ENCODE measurements around the gene AKNAD1. TPM values are rescaled to one million over a fixed set of nuclear protein-coding genes. Genes with fewer than 3 reads are reported as not detected.

The AKNAD1 gene
- polyA plus RNA-seq, 1 donor (not counting 4 experiments of a cell fraction or from before 2014, with no cell fraction given), result 6.9 TPM

DNA sequence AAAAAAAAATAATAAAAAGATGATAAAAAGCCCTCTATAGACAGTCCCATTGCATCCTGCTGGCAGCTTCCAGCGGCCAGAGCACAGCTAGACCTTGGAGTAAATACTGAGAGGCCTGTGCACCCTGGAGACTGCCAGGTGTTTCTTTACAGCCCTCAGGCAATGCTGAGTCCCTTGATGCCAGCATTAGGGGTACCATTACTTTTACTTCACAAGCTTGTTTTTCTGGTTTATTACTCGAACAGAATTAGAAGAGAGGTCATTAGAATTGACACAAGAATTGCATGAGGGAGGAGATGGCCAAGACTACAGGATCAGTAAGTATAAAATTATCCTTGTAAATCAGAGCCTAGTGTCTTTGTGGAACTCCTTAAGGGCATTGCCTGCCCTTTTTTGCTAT is 43.6 kb downstream of the AKNAD1 start:
- no peak overlapping the region for H2AFZ ChIP-seq (ENCODE audit: control insufficient read depth, low read length)
- H3K4me1 ChIP-seq (ENCODE audit: control insufficient read depth, extremely low read depth, insufficient read depth, low read length), result peaks cover 26% of the 10 kb centered on the region
- H3K9me1 ChIP-seq (ENCODE audit: control insufficient read depth, extremely low read depth, insufficient read depth, low read length), result no peaks in the 10 kb centered on the region
- dilution Hi-C loops (cut with MboI; ENCODE audit: extremely low pct_ligation_motif_present, low sequenced_read_pairs), result no loop called here
- H3K27me3 ChIP-seq (ENCODE audit: control insufficient read depth, extremely low read depth, insufficient read depth, low read length), result no peaks in the 10 kb centered on the region
- H3K4me3 ChIP-seq (ENCODE audit: control insufficient read depth in 2 of 3, extremely low read depth in 1 of 3, insufficient read depth in 2 of 3, low read depth in 1 of 3, low read length in 3 of 3), result no peak overlapping the region
- H4K20me1 ChIP-seq (ENCODE audit: control insufficient read depth, extremely low read depth, insufficient read depth, low read length), result no peaks in the 10 kb centered on the region
- FAIRE-seq (no peak), DNase-seq (ENCODE audit: low read depth, low spot score) (no peak)
- H3K36me3 ChIP-seq (ENCODE audit: control insufficient read depth in 2 of 2, extremely low read depth in 1 of 2, insufficient read depth in 2 of 2, low read length in 2 of 2), result peaks cover 2 to 3% of the 10 kb centered on the region in 2 experiments
- H3K9me3 ChIP-seq (ENCODE audit: control insufficient read depth, low read depth, low read length), result no peaks in the 10 kb centered on the region
- no peak overlapping the region for H3K9ac ChIP-seq (ENCODE audit: control insufficient read depth, extremely low read depth, insufficient read depth, low read length)
- H3K79me2 ChIP-seq (ENCODE audit: control insufficient read depth, insufficient read depth, low read length), result no peaks in the 10 kb centered on the region
- no peak overlapping the region for H3K4me2 ChIP-seq (ENCODE audit: control insufficient read depth, extremely low read depth, insufficient read depth, low read depth, low read length)
- TF ChIP-seq, protein P1, sequence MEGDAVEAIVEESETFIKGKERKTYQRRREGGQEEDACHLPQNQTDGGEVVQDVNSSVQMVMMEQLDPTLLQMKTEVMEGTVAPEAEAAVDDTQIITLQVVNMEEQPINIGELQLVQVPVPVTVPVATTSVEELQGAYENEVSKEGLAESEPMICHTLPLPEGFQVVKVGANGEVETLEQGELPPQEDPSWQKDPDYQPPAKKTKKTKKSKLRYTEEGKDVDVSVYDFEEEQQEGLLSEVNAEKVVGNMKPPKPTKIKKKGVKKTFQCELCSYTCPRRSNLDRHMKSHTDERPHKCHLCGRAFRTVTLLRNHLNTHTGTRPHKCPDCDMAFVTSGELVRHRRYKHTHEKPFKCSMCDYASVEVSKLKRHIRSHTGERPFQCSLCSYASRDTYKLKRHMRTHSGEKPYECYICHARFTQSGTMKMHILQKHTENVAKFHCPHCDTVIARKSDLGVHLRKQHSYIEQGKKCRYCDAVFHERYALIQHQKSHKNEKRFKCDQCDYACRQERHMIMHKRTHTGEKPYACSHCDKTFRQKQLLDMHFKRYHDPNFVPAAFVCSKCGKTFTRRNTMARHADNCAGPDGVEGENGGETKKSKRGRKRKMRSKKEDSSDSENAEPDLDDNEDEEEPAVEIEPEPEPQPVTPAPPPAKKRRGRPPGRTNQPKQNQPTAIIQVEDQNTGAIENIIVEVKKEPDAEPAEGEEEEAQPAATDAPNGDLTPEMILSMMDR (optimal IDR thresholded peaks at IDR 0.05 in 1 of 3, IDR thresholded peaks at IDR 0.05 in 1 of 3, conservative IDR thresholded peaks at IDR 0.05 in 1 of 3; ENCODE audit: extremely low read depth in 1 of 3, insufficient read depth in 2 of 3, low read length in 3 of 3), result no peak
- no peak for TF ChIP-seq EZH2 (IDR thresholded peaks at IDR 0.05; ENCODE audit: low read length)
- H3K27ac ChIP-seq (ENCODE audit: control insufficient read depth, insufficient read depth, low read length), result no peak overlapping the region

DNA sequence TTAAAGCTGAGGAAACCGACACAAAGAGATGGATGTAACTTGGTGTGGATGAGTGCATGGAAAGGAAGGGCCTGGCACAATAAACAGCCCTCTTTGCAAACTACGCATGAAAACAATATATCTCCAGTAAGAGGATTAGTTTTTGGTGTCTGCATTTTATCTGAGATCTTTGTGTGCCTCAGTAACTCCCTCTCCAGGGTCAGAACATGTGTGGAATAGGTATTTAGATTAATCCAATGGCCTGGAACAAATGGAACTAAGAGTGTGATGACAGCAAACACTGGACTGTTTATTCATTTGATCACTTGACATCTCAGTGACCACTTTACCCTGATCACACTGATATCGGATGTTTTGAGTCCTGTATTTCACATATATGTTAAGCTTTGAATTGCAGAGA is 45.3 kb downstream of the AKNAD1 start:
- H3K27me3 ChIP-seq (ENCODE audit: control insufficient read depth, extremely low read depth, insufficient read depth, low read length), result no peaks in the 10 kb centered on the region
- DNase-seq (ENCODE audit: low read depth, low spot score) (no peak), FAIRE-seq (no peak)
- no peak overlapping the region for H2AFZ ChIP-seq (ENCODE audit: control insufficient read depth, low read length)
- no peaks in the 10 kb centered on the region for H3K9me3 ChIP-seq (ENCODE audit: control insufficient read depth, low read depth, low read length)
- no peaks in the 10 kb centered on the region for H3K79me2 ChIP-seq (ENCODE audit: control insufficient read depth, insufficient read depth, low read length)
- no peaks in the 10 kb centered on the region for H3K9me1 ChIP-seq (ENCODE audit: control insufficient read depth, extremely low read depth, insufficient read depth, low read length)
- no peak overlapping the region for H3K4me3 ChIP-seq (ENCODE audit: control insufficient read depth in 2 of 3, extremely low read depth in 1 of 3, insufficient read depth in 2 of 3, low read depth in 1 of 3, low read length in 3 of 3)
- H3K9ac ChIP-seq (ENCODE audit: control insufficient read depth, extremely low read depth, insufficient read depth, low read length), result no peak overlapping the region
- TF ChIP-seq, protein P1 (optimal IDR thresholded peaks at IDR 0.05 in 1 of 3, IDR thresholded peaks at IDR 0.05 in 1 of 3, conservative IDR thresholded peaks at IDR 0.05 in 1 of 3; ENCODE audit: extremely low read depth in 1 of 3, insufficient read depth in 2 of 3, low read length in 3 of 3), result no peak
- no peak for TF ChIP-seq EZH2 (IDR thresholded peaks at IDR 0.05; ENCODE audit: low read length)
- H3K4me2 ChIP-seq (ENCODE audit: control insufficient read depth, extremely low read depth, insufficient read depth, low read depth, low read length), result no peak overlapping the region
- H3K4me1 ChIP-seq (ENCODE audit: control insufficient read depth, extremely low read depth, insufficient read depth, low read length), result peaks cover 20% of the 10 kb centered on the region
- dilution Hi-C loops (cut with MboI; ENCODE audit: extremely low pct_ligation_motif_present, low sequenced_read_pairs), result no loop called here
- H4K20me1 ChIP-seq (ENCODE audit: control insufficient read depth, extremely low read depth, insufficient read depth, low read length), result no peaks in the 10 kb centered on the region
- H3K27ac ChIP-seq (ENCODE audit: control insufficient read depth, insufficient read depth, low read length), result no peak overlapping the region
- peaks cover 2 to 5% of the 10 kb centered on the region in 2 experiments for H3K36me3 ChIP-seq (ENCODE audit: control insufficient read depth in 2 of 2, extremely low read depth in 1 of 2, insufficient read depth in 2 of 2, low read length in 2 of 2)
